GM18507 (cell line): ENCODE data around the gene YES1.

Experiments
- DNase-seq: peaks from one replicate; pipeline ENCODE4 v3.0.0; 2011; ENCODE audit warnings: low read depth; ENCODE audit not compliant: insufficient read length; ENCODE audit errors: extremely low spot score
- FAIRE-seq: peaks from 2 replicates; lab custom pipeline; 2011; peaks lifted over from hg19 to GRCh38; lab: Jason Lieb, UNC

The YES1 gene

GRCh38 chr18:811892-812375, at the start of gene YES1:
Gene YES1 (minus strand): TSS chr18:812242. CDS start chr18:756827, 55,415 bp downstream.
- DNase-seq, result peak; percentile 73
- FAIRE-seq, result no peak

GRCh38 chr18:857986-858385, 45.9 kb upstream of the YES1 start:
- FAIRE-seq (no peak), DNase-seq (no peak)

GRCh38 chr18:853471-853870, 41.4 kb upstream of the YES1 start:
- FAIRE-seq (no peak), DNase-seq (no peak)

- DNase-seq (no peak), FAIRE-seq (no peak)
These were observed 38.9 kb upstream of the YES1 start for GRCh38 chr18:850960-851359.

- no peak for FAIRE-seq
These were observed 37.0 kb upstream of the YES1 start for GRCh38 chr18:849021-849420.

GRCh38 chr18:848062-848861, 36.2 kb upstream of the YES1 start:
- FAIRE-seq, result no peak

More at GRCh38 chr18:849021-849420, 37.0 kb upstream of the YES1 start:
- no peak for DNase-seq

GRCh38 chr18:845152-845819, 33.2 kb upstream of the YES1 start:
- no peak for DNase-seq
- no peak for FAIRE-seq

More at GRCh38 chr18:848062-848861, 36.2 kb upstream of the YES1 start:
- no peak for DNase-seq

GRCh38 chr18:841647-842370, 29.8 kb upstream of the YES1 start:
- DNase-seq (no peak), FAIRE-seq (no peak)

GRCh38 chr18:840516-840915, 28.5 kb upstream of the YES1 start:
- no peak for DNase-seq
- FAIRE-seq, result no peak

- no peak for FAIRE-seq
- DNase-seq, result no peak
These were observed 28.0 kb upstream of the YES1 start for GRCh38 chr18:840023-840408.

- peak; percentile 81 for FAIRE-seq
- DNase-seq, result peak; percentile 57
These were observed 27.4 kb upstream of the YES1 start for GRCh38 chr18:839224-840022.

- FAIRE-seq (no peak), DNase-seq (no peak)
These were observed 25.9 kb upstream of the YES1 start for GRCh38 chr18:837922-838321.

GRCh38 chr18:834082-834720, 22.2 kb upstream of the YES1 start:
- FAIRE-seq, result no peak
- DNase-seq, result no peak

- no peak for FAIRE-seq
- DNase-seq, result no peak
These were observed 21.2 kb upstream of the YES1 start for GRCh38 chr18:833197-833596.

GRCh38 chr18:832085-832681, 20.1 kb upstream of the YES1 start:
- no peak for FAIRE-seq
- no peak for DNase-seq

- DNase-seq (no peak), FAIRE-seq (peak; percentile 73)
These were observed 18.4 kb upstream of the YES1 start for GRCh38 chr18:830315-830901.

- DNase-seq (no peak), FAIRE-seq (no peak)
These were observed 17.4 kb upstream of the YES1 start for GRCh38 chr18:829432-829831.

GRCh38 chr18:827093-827677, 15.1 kb upstream of the YES1 start:
- DNase-seq, result no peak
- no peak for FAIRE-seq
